ENCODE results near the gene LONP2.

DNA sequence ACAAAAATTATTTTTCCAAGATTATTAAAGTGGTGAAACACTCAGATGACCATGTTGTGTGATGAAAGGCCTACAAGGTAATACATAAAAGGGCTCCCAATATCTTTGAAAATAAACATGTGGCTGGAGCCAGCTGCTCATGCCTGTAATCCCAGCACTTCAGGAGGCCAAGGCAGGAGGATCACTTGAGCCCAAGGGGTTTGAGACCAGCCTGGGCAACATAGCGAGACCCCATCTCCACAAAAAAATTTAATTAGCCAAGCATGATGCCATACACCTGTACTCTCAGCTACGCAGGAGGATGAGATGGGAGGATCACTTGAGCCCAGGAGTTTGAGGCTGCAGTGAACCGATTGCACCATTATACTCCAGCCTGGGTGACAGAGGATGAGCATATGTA lies 114.3 kb downstream of the LONP2 start:
- TF ChIP-seq, protein P1, sequence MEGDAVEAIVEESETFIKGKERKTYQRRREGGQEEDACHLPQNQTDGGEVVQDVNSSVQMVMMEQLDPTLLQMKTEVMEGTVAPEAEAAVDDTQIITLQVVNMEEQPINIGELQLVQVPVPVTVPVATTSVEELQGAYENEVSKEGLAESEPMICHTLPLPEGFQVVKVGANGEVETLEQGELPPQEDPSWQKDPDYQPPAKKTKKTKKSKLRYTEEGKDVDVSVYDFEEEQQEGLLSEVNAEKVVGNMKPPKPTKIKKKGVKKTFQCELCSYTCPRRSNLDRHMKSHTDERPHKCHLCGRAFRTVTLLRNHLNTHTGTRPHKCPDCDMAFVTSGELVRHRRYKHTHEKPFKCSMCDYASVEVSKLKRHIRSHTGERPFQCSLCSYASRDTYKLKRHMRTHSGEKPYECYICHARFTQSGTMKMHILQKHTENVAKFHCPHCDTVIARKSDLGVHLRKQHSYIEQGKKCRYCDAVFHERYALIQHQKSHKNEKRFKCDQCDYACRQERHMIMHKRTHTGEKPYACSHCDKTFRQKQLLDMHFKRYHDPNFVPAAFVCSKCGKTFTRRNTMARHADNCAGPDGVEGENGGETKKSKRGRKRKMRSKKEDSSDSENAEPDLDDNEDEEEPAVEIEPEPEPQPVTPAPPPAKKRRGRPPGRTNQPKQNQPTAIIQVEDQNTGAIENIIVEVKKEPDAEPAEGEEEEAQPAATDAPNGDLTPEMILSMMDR (IDR thresholded peaks at IDR 0.05), result no peak
- TF ChIP-seq POLR2A (IDR thresholded peaks at IDR 0.05), result no peak
